ENCODE measurements around the gene ITGAL. TPM values are rescaled to one million over a fixed set of nuclear protein-coding genes. Genes with fewer than 3 reads are reported as not detected.
A peak's percentile ranks its signal among the peaks of the same experiment; 100 is the strongest.

Gene ITGAL
- total and polyA plus RNA-seq, 2 experiments from 2014 or later: not detected

GRCh38 chr16:30557957-30558788 is 85.6 kb downstream of the ITGAL start, which contains the start of gene ZNF764:
ZNF764 (minus strand) TSS chr16:30558374; CDS start chr16:30558182, 192 bp downstream.
- no peaks in the 10 kb centered on the region for H3K9me3 ChIP-seq (ENCODE audit: low read depth)
- H3K4me1 ChIP-seq (ENCODE audit: low read depth): peaks cover 11% of the 10 kb centered on the region
- H3K27me3 ChIP-seq: no peaks in the 10 kb centered on the region
- TF ChIP-seq CTCF (IDR thresholded peaks at IDR 0.05; ENCODE audit: low read depth, low read length): no peak
- H3K27ac ChIP-seq: peak within 1 kb of the TSS; percentile 94
- H3K4me3 ChIP-seq: peak within 1 kb of the TSS; percentile 47
- H3K36me3 ChIP-seq: peaks cover 11% of the 10 kb centered on the region
- peak; percentile 96 to 99 for DNase-seq (ENCODE audit: low read depth in 1 of 2, low spot score in 1 of 2)

- no peaks in the 10 kb centered on the region for H3K9me3 ChIP-seq (ENCODE audit: low read depth)
- DNase-seq (ENCODE audit: low read depth in 1 of 2, low spot score in 1 of 2): no peak
- TF ChIP-seq CTCF (IDR thresholded peaks at IDR 0.05; ENCODE audit: low read depth, low read length): no peak
- no peak overlapping the region for H3K4me3 ChIP-seq
- H3K27ac ChIP-seq: peak overlapping the region; percentile 94
- peaks cover 11% of the 10 kb centered on the region for H3K36me3 ChIP-seq
- H3K4me1 ChIP-seq (ENCODE audit: low read depth): peaks cover 10% of the 10 kb centered on the region
- no peaks in the 10 kb centered on the region for H3K27me3 ChIP-seq
These were observed 86.3 kb downstream of the ITGAL start for GRCh38 chr16:30558789-30559377.

- Histone ChIP-seq H3K4me1 (ENCODE audit: low read depth) (peaks cover 10% of the 10 kb centered on the region), H3K36me3 (peaks cover 8% of the 10 kb centered on the region), H3K4me3 (no peak overlapping the region), H3K27me3 (no peaks in the 10 kb centered on the region), H3K27ac (peak overlapping the region; percentile 94), H3K9me3 (ENCODE audit: low read depth) (no peaks in the 10 kb centered on the region)
- TF ChIP-seq CTCF (IDR thresholded peaks at IDR 0.05; ENCODE audit: low read depth, low read length): no peak
- DNase-seq (ENCODE audit: low read depth in 1 of 2, low spot score in 1 of 2): no peak
These were observed 87.1 kb downstream of the ITGAL start for GRCh38 chr16:30559690-30560089.

- no peak for TF ChIP-seq CTCF (IDR thresholded peaks at IDR 0.05; ENCODE audit: low read depth, low read length)
These were observed 88.7 kb downstream of the ITGAL start for GRCh38 chr16:30561089-30561816.

GRCh38 chr16:30562021-30562420 is 89.5 kb downstream of the ITGAL start:
- Histone ChIP-seq H3K27me3 (no peaks in the 10 kb centered on the region), H3K4me3 (no peak overlapping the region), H3K4me1 (ENCODE audit: low read depth) (peaks cover 4% of the 10 kb centered on the region), H3K9me3 (ENCODE audit: low read depth) (no peaks in the 10 kb centered on the region), H3K36me3 (no peaks in the 10 kb centered on the region), H3K27ac (no peak overlapping the region)
- no peak for DNase-seq (ENCODE audit: low read depth in 1 of 2, low spot score in 1 of 2)
- no peak for TF ChIP-seq CTCF (IDR thresholded peaks at IDR 0.05; ENCODE audit: low read depth, low read length)

More at GRCh38 chr16:30561089-30561816, 88.7 kb downstream of the ITGAL start:
- DNase-seq (ENCODE audit: low read depth in 1 of 2, low spot score in 1 of 2): no peak
- no peak overlapping the region for H3K4me3 ChIP-seq
- no peaks in the 10 kb centered on the region for H3K9me3 ChIP-seq (ENCODE audit: low read depth)
- peaks cover 7% of the 10 kb centered on the region for H3K4me1 ChIP-seq (ENCODE audit: low read depth)
- no peaks in the 10 kb centered on the region for H3K36me3 ChIP-seq
- H3K27ac ChIP-seq: no peak overlapping the region
- H3K27me3 ChIP-seq: no peaks in the 10 kb centered on the region

All from cardiac muscle cell (in vitro differentiated cells and primary cell).